DMS53 (cell line): Measurements from ENCODE around the gene RAB27B.

Experiments
- DNase-seq: peaks from one replicate; lab custom pipeline; 2025; lab: John Stamatoyannopoulos, UW

RAB27B gene

DNA sequence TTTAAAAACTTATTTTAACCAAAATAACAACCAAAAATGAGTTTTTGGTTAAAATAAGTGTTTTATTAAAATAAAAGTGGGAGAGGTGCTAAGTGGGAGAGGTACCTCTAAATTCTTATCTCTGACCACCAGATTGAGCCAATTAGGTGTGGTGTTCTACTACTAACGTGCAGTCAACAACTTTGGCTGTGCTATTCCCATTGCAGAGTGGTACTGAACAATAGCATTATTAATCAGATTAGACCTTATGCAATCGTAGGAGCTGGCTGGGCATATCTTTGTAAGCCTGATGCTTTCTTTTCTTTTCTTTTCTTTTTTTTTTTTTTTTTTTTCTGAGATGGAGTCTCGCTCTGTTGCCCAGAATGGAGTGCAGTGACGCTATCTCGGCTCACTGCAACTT, 38.9 kb downstream of the RAB27B start:
- no peak for DNase-seq

DNA sequence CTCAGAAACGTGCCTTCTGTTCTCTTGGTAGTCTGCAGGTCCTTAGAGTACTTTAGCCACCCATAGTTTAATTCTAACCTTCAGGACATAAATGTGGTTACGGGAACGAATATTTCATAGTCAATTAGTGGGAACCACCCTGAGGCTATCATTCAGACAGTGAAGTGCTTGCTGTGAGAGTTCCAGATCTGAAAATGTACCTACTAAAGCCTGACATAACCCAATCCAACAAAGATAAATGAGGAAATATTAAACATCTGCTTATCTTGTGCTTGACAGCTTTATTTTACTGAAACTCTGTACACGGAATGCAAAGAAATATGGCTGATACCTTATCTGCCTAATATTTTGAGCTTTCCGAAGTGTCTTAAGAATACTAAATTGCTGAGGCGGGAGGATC, 43.0 kb downstream of the RAB27B start:
- no peak for DNase-seq

DNA sequence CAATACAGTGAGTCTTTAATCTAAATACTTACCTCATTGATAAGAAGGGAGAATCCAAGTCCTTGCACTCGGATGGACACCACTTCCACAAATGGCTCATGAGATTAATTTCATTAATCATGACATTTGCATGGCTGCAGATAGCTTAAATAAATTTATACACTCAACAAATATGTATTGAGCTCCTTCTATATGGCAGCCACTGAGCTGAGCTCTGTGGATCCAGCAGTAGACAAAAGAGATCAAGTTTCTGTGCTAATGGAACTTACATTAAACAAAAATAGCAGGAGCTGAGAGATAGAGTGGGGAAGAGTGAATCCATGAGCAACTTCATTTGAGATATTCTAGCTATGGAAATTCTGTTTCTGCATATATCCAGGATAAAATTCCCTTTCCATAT, 44.4 kb downstream of the RAB27B start:
- DNase-seq: no peak

DNA sequence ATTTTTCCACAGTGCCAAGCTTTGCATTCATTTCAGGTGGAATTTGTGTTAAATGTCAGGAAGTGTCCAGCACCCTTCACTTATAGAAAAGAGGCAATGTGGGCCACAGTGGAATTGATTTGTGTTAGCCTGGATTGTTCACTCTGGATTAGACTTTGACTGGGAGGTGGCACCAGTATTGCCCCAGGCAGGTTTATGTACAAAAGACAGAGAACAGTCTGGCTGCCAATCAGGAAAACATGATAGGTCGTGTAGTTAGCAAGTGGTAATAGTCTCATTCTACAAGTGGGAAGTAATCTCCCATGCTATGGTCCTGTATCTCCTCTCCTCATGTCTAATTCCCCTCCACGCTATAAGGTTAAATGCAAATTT, 45.6 kb downstream of the RAB27B start:
- no peak for DNase-seq

DNA sequence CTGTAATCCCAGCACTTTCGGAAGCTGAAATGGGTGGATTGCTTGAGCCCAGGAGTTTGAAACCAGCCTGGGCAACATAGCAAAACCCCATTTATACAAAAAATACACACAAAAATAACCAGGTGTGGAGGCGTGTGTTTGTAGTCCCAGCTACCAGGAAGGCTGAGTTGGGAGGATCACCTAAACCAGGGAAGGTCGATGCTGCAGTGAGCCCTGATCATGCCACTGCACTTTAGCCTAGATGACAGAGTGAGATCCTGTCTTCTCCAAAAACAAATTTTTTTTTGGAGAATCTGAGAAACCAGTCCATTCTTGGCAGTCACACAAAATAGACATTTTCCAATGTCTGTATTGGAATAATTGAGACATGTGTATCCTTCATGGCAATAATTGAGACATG, 46.8 kb downstream of the RAB27B start:
- no peak for DNase-seq

DNA sequence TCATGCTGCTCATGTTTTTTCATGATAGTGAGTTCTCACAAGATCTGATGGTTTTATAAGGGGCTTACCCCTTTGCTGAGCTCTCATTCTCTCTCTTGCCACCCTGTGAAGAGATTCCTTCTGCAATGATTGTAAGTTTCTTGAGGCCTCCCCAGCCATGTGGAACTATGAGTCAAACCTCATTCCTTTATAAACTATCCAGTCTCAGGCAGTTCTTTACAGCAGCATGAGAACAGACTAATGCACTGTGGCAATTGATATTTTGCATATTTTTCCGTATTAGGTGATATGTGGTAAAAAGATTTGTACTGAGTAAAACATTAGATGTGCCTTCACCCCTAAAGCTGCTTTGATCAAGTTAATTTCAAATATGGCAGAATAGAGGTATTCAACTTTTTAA, 48.8 kb downstream of the RAB27B start:
- DNase-seq: no peak

DNA sequence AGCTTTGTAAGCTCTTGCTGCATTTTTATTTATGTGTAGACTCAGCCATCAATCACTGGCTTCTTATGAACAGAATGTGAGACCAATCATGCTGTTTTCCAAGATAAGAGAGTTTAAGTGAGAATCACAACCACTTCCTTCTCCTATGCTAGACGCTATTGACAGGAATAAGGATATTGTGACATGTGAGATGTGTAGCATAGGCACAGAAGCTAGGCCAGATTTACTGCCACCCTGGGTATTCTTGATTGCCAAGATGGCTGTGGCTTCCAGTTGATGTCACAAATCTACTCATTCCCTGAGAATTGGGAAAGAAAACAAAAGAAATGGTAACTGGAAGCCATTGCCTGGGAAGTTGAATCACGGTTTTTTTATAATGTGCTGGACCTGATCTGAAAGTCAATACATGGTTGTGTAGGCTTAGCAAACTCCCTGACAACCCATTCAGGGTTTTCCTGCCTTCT, 49.9 kb downstream of the RAB27B start:
- peak; percentile 25 for DNase-seq

DNA sequence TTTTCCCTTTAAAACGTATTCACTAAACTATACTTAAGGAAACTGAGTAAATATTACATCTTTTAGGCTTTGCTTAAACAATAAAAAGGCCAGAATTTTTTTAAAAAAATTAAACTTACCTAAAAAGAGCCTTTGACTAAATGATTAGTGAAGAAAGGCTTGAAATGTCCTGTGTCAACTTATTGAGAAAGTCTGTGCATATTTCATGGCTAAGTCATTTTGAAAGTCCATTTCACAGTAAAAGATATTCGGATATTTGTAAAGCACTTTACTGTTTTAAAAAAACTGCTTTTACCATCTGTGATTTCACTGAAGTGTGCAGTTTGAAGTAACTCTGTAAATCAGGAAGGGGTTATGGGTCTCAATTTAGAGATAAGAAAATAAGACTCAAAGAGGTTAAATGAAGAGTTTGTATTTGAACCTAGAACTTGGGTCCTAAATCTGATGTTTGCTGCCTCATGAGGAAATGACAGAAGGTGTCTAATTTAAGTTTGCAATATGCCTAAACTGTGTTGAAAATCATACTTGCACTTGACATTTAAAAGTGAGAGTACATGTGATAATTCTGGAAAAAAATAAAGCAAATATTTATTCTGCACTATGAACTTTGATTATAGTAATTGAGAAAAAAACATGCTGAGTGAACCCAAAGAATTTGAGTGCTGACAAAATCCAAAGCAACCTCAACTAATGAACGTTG, 50.5 kb downstream of the RAB27B start:
- peak; percentile 32 for DNase-seq

DNA sequence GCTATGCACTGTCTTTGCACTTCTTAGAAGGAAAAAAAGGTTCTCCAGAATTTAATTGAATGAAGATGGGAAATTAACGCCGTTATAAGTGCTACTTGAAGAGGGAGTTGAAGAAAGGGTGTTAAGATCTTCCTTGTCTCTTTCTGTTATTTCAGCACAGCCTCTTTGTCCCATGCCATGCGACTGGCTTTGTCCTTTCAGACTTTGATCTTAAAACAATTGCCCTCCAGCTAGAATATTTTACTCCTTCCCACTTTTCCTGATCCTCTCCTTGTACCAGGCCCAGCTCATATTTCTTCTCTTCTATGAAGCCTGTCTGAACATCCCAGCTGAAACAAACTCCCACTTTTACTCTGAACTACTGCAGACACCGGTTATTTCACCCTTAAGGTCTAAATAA, 51.4 kb downstream of the RAB27B start:
- no peak for DNase-seq

DNA sequence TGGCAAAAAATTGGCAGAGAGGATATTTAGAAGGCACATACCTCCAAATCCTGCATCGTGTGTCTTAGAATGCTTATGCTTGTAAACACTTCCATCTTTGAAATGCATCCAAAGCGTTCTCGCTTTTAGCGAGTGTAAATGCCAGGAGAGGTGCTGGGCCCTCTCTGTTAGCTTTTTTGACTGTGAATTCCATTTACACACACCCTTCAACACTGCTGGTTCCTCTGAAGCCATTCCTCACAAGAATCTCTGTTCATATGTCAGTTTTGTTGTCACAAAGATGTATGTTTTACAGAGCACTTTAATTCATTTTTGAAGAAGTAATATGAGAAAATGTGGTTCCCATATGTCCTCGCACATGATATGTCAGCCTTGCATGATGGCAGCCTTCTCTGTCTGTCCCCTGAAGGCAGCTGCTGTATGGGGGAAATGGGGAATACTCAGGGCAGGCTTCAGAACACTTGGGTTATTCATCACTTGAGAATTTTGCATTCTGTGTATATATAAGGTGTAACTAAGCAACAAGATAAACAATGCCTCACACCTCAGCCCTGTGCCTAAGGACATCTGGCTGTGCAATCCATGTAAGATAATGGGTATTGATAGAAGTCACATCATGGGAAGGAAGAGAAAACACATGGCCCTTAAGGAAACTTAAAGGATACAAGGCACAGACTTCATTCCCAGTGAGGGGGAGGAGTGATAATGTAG, 52.3 kb downstream of the RAB27B start:
- DNase-seq: peak; percentile 89

DNA sequence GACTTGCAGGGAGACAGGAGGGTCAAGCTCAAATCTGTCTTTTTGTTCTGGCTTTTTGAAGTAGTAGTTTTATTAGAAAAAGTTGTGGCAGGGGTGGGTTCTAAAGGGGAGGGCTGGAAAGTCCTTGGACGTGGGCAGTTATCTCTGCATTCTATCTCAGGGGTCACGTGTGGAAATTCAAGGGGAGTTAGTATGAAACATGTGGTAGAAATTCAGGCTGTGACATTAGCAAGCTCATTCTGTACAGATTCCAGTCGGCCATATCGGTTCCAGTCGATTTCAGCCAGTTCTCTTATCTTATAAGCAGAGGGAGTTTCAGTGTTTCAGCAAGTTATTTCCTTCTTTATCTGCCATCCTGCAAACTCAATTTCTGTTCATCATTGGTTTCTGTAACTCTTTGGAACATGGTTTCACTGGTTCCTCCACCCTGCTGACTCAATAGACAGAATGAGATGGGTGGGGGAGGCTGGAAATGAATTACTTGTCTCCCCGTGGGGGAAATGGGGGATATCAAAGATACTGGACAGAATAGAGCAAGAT, 53.0 kb downstream of the RAB27B start:
- no peak for DNase-seq

DNA sequence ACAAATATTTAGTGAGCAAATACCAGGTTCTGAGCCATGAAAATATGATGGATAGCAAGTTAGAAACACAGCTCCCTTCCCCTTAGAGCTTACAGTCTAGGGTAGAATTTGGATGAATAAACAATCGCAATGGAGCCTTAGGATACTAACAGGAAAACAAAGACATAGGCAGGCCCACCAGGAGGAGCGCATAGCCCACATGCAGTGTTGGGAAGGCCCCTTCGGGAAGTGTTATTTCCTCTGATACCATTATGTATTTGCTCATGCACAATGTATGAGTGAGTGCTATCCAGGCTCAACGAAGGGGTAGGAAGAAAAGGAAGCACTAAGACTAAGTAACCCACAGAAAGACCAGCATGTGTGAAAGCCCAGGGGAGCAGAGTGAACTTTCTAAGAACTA, 54.0 kb downstream of the RAB27B start:
- DNase-seq: no peak

DNA sequence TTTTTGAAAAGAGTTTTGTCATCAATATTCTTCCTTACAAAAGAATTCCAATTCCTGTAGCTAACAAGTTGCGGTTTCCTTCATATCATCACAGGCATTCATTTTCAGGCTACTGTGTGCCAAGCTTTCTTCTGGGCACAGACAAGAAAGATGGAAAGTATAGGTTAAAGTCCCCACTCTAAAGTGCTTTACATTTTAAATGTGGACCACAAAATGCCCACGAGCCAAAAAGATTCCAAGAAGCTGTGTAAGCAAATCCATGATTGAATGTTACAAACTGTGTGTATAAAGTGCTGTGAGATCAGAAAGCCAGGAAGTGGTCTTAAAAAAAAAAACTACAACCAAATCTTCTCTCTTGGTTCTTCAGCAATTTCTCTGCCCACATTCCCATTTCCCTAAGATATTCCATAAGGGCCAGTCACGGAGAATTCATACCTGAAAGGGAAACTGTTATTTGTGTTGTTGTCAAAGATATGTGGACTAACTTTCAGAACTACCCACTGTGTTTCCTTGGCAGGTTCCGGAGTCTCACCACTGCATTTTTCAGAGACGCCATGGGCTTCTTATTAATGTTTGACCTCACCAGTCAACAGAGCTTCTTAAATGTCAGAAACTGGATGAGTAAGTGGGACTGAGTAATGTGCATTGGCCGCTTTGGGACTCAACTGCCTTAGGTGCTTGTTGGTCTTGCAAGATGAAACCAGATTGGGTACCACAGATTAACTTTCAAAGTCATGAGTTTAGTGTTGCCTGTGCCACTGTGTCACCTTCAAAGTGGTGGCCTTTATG, 55.7 kb downstream of the RAB27B start:
- no peak for DNase-seq

DNA sequence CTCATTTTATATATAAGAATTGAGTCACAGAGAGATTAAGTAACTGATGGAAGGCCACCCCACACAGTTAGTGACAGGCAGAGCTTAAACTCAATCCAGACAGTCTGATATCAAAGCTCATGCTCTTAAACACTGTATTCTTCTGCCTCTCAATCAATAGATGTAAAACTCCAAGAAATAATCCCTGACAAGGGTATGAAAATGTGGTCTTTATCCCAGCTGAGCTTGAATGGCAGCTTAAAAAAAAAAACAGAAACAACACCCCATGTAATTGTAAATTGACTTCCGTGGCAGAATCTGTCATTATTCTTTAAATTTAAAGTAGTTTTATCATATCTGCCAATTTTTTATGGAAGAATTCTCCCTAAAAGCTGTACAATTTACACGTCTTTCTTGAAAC, 60.1 kb downstream of the RAB27B start:
- no peak for DNase-seq

DNA sequence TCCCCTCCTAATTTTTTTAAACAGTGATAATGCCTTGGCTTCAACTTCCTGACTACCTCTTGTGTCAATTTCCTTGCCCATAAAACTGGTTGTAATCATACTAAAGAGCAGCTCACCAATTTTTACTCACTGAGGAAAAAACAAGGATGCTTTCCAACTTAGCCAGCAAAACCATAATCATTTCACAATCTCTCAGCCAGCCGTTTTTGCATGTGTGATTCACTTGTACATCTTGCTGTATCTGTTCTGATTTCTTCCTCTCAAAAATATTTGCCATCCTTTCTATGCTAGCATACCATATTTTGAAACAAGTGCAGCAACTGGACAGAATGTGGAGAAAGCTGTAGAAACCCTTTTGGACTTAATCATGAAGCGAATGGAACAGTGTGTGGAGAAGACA, 60.7 kb downstream of the RAB27B start:
- DNase-seq: no peak

DNA sequence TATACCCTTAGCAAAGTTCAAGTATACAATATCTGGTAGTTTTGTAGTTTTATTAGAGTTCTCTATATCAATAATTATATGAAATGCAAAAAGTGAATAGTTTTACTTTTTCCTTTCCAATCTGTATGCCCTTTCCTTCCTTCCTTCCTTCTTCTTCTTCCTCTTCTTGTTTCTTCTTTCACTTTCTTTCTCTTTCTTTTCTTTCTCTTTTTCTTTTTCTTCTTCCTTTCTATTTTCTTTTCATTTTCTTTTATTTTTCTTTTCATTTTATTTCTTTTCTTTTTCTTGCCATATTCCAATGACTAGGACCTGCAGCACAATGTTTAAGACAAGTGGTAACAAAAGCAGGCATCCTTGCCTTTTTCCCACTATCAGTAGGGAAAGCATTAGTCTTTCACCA, 71.2 kb downstream of the RAB27B start:
- no peak for DNase-seq

DNA sequence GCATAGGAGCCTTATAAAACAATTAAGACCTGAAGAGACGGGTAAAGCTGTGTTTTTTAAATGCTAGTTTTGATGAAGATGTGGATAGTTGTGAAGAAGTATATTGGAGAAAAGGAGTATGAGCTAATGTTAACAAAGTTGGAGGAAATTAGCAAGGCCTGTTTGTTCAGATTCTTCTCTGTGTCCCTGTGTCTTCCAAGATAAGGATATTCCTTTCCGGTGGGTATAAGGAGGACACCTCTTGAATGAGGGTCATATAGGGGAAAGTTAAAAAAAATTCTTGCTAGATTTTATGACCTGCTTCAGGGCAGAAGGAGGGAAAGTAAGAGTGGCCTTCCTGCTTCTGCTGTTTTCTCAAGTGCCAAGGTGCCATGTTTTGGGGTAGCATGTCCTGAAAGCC, 72.0 kb downstream of the RAB27B start:
- no peak for DNase-seq

DNA sequence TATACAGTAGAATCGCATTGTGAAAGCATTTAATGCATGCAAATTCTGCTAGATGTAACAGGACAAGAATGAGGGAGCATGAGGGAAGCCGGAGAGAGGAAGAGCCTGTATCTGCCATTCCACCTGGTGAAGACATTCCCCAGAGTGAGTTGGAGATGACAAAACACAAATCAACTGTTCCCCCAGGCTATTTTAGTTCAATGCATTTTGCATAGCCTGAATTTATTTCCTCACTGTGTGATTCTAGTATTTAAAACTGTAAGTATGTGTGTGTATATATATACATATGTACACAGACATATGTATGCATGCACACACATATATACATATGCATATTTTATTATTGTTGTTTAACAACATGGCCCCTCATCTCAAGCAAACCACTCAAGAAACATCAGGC, 76.3 kb downstream of the RAB27B start:
- DNase-seq: no peak

DNA sequence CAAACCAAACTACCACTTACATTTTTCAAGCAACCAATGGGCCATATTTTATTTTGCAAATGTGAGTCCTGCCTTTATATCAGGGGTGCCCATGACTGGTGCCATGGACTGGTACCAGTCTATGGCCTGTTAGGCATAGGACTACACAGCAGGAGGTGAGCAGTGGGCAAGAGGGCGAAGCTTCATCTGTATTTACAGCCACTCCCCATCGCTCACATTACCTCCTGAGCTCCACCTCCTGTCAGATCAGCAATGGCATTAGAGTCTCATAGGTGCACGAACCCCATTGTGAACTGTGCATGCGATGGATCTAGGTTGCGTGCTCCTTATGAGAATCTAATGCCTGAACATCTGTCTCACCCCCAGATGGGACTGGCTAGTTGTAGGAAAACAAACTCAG, 77.4 kb downstream of the RAB27B start:
- DNase-seq: no peak

DNA sequence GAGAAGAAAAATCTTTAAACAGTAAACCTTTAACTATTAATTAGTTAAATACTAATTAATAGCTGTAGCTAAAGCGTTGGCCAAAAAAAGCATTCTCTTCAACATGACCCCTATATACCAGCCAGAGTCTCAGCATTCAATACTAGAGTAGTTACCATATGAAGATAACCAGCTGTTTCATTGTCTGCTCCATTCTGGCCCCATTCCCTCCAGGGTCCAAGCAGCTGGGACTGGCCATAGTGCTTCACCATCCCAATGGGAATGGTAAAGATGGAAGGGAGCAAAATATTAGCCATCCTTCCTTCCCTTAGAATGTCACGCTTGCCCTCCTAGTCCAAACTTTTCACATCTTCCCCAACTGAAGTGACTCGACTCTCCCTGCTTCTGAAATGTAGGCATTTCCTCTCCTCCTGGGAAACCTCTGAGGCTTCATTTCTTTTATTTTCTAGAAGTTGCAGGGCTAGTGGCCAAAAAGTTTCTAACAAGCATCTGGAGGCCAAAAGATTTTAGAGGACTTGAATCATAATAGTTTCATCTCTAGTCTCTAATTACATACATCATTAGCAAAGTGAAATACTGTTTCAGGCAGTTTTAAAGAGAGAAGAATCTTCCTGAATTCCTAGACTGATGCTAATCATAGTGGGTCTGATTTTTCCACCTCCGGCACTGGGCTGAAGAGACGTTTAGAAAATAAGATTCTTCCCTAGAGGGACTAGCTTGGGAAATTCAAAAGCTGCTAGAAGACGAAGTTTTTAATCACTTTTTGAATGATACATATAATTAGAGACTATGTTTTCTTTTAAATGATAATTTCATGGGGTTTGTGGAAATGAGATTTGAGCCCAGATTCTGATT, 78.3 kb downstream of the RAB27B start:
- DNase-seq: no peak

DNA sequence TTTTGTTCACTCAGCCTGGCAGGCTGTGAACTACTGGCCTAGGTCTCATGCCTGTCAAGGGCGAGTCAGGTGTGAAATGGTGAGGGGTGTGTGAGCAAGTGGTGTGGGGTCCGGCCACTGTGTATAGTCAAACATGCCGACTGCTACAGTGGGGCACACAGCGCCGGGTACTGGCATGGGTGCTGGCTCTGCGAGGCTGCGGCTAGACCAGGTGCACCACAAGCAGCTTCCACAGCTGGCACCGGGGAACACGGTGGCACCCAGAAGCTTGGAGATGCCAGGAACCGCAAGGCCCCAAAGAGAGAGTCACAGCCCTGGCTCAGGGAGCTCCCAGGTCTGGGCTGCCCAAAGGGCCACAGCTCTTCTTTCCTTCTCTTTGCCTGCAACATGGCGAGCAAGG, 81.3 kb downstream of the RAB27B start:
- DNase-seq: no peak
